HEK293 (cell line): Measurements from ENCODE around the gene PLK4.

Experiments used
- CTCF ChIP-seq: fragments of 450-650 bp; formaldehyde crosslinking; IDR thresholded peaks from 2 replicates; pipeline ENCODE4 v1.5.1; 2016; ENCODE audit warnings: missing biosample characterization, missing genetic modification characterization
- SETDB1 ChIP-seq: IDR thresholded peaks from one replicate; pipeline ENCODE4 v1.6.1; 2017; ENCODE audit warnings: mild to moderate bottlenecking, low read length, moderate library complexity, mixed read lengths; ENCODE audit not compliant: insufficient read length
- TCF7L2 ChIP-seq: IDR thresholded peaks from 2 replicates; pipeline ENCODE4 v1.6.1; 2011; ENCODE audit warnings: low read depth, mild to moderate bottlenecking, inconsistent platforms, low read length, moderate library complexity, borderline replicate concordance
- YY1 ChIP-seq: fragments of 450-650 bp; formaldehyde crosslinking; IDR thresholded peaks from 2 replicates; pipeline ENCODE4 v1.5.1; 2018; ENCODE audit warnings: missing biosample characterization, missing genetic modification characterization
- ZBTB8A ChIP-seq: fragments of 450-650 bp; formaldehyde crosslinking; IDR thresholded peaks from 2 replicates; pipeline ENCODE4 v1.5.1; 2016; ENCODE audit warnings: missing biosample characterization, missing genetic modification characterization
- ZNF121 ChIP-seq: fragments of 450-650 bp; formaldehyde crosslinking; IDR thresholded peaks from 2 replicates; pipeline ENCODE4 v1.5.1; 2016; ENCODE audit warnings: missing biosample characterization, missing genetic modification characterization
- ZNF133 ChIP-seq: fragments of 450-650 bp; formaldehyde crosslinking; IDR thresholded peaks from 2 replicates; pipeline ENCODE4 v1.5.1; 2016; ENCODE audit warnings: missing biosample characterization, missing genetic modification characterization

GRCh38 chr4:127881563-127881864 is 821 bp downstream of the PLK4 start:
- TF ChIP-seq ZBTB8A (tag by site-specific recombination): no peak
- no peak for TF ChIP-seq CTCF (tag by site-specific recombination)
- TF ChIP-seq ZNF133 (tag by site-specific recombination): no peak
- TF ChIP-seq SETDB1: no peak
- TF ChIP-seq ZNF121 (tag by site-specific recombination): no peak
- no peak for TF ChIP-seq TCF7L2
- no peak for TF ChIP-seq YY1 (tag by site-specific recombination)
